ENCODE results near the gene BZW1.

- TF ChIP-seq, protein P1, sequence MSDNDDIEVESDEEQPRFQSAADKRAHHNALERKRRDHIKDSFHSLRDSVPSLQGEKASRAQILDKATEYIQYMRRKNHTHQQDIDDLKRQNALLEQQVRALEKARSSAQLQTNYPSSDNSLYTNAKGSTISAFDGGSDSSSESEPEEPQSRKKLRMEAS (IDR thresholded peaks at IDR 0.05) = peak; percentile 57; the same call in 1 of the 2 replicates
- TF ChIP-seq TCF12 (IDR thresholded peaks at IDR 0.05; ENCODE audit: low read depth) (no peak; the same call in 1 of the 2 replicates), NFIC (IDR thresholded peaks at IDR 0.05) (no peak), REST (IDR thresholded peaks at IDR 0.05; ENCODE audit: low read depth) (no peak), TAF1 (IDR thresholded peaks at IDR 0.05; ENCODE audit: low read depth) (no peak; the same call in 1 of the 2 replicates), EGR1 (IDR thresholded peaks at IDR 0.05) (peak; percentile 16; the same call in 1 of the 2 replicates), EP300 (IDR thresholded peaks at IDR 0.05; ENCODE audit: borderline replicate concordance) (no peak), CEBPB (IDR thresholded peaks at IDR 0.05) (no peak), FOXM1 (IDR thresholded peaks at IDR 0.05; ENCODE audit: borderline replicate concordance, low read depth) (no peak), YY1 (IDR thresholded peaks at IDR 0.05; ENCODE audit: low read depth) (no peak), RAD21 (IDR thresholded peaks at IDR 0.05; ENCODE audit: low read depth) (no peak; the same call in 1 of the 2 replicates), ZBTB7A (IDR thresholded peaks at IDR 0.05; ENCODE audit: low read depth) (peak; percentile 84), CREB1 (IDR thresholded peaks at IDR 0.05; ENCODE audit: low read depth) (no peak)
Observed at GRCh38 chr2:200812122-200813022, 662 bp downstream of the BZW1 start.

Measured in Ishikawa (cell line).